HFFc6 (cell line): ENCODE data around the gene PUS1. TPM values are rescaled to one million over a fixed set of nuclear protein-coding genes. Genes with fewer than 3 reads are reported as not detected.
"Not testable (repeated sequence)": the region's sequence is repeated elsewhere in the genome, so short reads cannot be mapped to it uniquely, and the experiment has no call there.

Experiments
- DNase-seq: peaks from one replicate; pipeline ENCODE4 v3.0.0-alpha.2; 2018
- H3K27ac Mint-ChIP-seq: 2 replicates; pipeline ENCODE4 v1.8.0; 2020; ENCODE audit warnings: mild to moderate bottlenecking, mixed read lengths
- H3K27me3 Mint-ChIP-seq: 2 replicates; pipeline ENCODE4 v1.8.0; 2021; ENCODE audit warnings: mild to moderate bottlenecking, moderate library complexity, mixed read lengths; ENCODE audit not compliant: insufficient read depth
- H3K36me3 Mint-ChIP-seq: 2 replicates; pipeline ENCODE4 v1.8.0; 2021; ENCODE audit warnings: low read depth, mixed read lengths
- H3K4me1 Mint-ChIP-seq: 2 replicates; pipeline ENCODE4 v1.8.0; 2020; ENCODE audit warnings: low read depth, mixed read lengths
- H3K4me3 Mint-ChIP-seq: 2 replicates; pipeline ENCODE4 v1.8.0; 2020; ENCODE audit warnings: mild to moderate bottlenecking, moderate library complexity, mixed read lengths
- H3K9me3 Mint-ChIP-seq: 2 replicates; pipeline ENCODE4 v1.8.0; 2020; ENCODE audit warnings: mild to moderate bottlenecking, mixed read lengths
- total RNA-seq, 6 experiments: library from RNA; stranded (reverse); fragmentation: NEBNext Ultra II Directional; extraction: Animal tissue kit (Norgen Biotek cat#: 25700); gene quantifications; 2 replicates in 1 of 6; 3 replicates in 5 of 6; pipeline ENCODE4 v1.2.3, GENCODE V29; 2021
- TF ChIP-seq, protein P1 (sequence below): fragments of 200-600 bp; sonication (generic); IDR thresholded peaks from 2 replicates; pipeline ENCODE4 v1.5.0; 2021; ENCODE audit warnings: antibody characterized with exemption, mild to moderate bottlenecking

PUS1 gene
- total RNA-seq, 6 experiments from 2014 or later: 26.2 to 37.7 (median 29.8) TPM

DNA sequence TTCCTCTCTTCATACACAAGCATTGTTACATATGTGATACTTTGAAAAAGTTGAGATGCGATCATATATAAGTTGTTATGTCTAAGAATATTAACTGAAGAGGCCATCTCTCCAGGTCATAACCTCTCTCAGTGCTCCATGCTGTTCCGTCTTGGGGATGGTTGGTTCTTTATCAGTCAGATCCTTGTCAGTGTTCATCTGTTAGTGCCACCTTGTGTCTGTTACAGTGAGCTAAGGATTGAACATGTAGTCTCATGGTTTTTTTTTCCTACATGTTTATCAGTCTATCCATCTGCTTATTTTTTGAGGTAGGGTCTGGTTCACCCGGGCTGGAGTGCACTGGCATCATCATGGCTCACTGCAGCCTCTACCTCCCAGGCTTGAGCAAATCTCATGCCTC, 51.2 kb downstream of the PUS1 start:
- TF ChIP-seq, protein P1, sequence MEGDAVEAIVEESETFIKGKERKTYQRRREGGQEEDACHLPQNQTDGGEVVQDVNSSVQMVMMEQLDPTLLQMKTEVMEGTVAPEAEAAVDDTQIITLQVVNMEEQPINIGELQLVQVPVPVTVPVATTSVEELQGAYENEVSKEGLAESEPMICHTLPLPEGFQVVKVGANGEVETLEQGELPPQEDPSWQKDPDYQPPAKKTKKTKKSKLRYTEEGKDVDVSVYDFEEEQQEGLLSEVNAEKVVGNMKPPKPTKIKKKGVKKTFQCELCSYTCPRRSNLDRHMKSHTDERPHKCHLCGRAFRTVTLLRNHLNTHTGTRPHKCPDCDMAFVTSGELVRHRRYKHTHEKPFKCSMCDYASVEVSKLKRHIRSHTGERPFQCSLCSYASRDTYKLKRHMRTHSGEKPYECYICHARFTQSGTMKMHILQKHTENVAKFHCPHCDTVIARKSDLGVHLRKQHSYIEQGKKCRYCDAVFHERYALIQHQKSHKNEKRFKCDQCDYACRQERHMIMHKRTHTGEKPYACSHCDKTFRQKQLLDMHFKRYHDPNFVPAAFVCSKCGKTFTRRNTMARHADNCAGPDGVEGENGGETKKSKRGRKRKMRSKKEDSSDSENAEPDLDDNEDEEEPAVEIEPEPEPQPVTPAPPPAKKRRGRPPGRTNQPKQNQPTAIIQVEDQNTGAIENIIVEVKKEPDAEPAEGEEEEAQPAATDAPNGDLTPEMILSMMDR: peak; percentile 47; the same call in 1 of the 2 replicates
- H3K9me3 Mint-ChIP-seq: no peaks in the 10 kb centered on the region
- H3K27ac Mint-ChIP-seq: no peak overlapping the region
- DNase-seq: peak; percentile 11
- peaks cover 4% of the 10 kb centered on the region; the same call in 1 of the 2 replicates for H3K36me3 Mint-ChIP-seq
- H3K4me3 Mint-ChIP-seq: no peak overlapping the region
- peaks cover 2% of the 10 kb centered on the region; the same call in 1 of the 2 replicates for H3K27me3 Mint-ChIP-seq
- peaks cover 13% of the 10 kb centered on the region for H3K4me1 Mint-ChIP-seq

DNA sequence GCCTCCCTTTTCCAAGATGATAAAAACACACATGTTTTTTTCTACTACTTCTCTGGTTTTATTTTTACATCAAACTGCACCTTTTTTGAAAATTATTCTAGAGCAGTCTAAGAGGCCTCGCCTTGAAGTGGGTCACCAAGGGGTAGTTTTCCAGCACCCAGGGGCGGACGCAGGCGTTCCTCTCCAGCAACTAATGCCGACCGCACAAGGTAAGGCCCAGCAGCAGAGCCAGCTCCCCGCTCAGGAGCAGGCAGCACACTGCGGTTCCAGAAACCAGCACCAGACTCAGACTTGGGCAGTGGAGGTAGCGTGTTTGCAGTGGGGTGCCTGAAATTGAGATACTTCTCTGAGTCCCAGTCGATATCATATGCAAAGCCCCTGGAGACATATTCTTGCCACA, 52.3 kb downstream of the PUS1 start:
- TF ChIP-seq, protein P1: no peak
- Mint-ChIP-seq H3K27me3 (peaks cover 2% of the 10 kb centered on the region; the same call in 1 of the 2 replicates), H3K4me3 (no peak overlapping the region), H3K36me3 (peaks cover 5% of the 10 kb centered on the region), H3K9me3 (no peaks in the 10 kb centered on the region), H3K4me1 (peaks cover 13% of the 10 kb centered on the region), H3K27ac (no peak overlapping the region)
- no peak for DNase-seq

DNA sequence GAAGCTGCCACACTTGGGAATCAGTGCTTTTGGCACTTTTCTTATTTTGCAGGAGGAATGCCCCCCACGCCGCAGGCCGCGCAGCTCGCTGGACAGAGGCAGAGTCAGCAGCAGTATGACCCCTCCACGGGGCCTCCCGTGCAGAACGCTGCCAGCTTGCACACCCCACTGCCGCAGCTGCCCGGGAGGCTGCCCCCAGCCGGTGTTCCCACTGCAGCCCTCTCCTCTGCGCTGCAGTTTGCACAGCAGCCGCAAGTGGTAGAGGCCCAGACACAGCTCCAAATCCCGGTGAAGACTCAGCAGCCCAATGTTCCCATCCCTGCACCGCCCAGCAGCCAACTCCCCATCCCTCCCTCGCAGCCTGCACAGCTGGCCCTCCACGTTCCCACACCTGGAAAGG, 53.0 kb downstream of the PUS1 start:
- H3K4me3 Mint-ChIP-seq: no peak overlapping the region
- H3K9me3 Mint-ChIP-seq: no peaks in the 10 kb centered on the region
- H3K4me1 Mint-ChIP-seq: peaks cover 19% of the 10 kb centered on the region
- TF ChIP-seq, protein P1: no peak
- DNase-seq: no peak
- peaks cover 2% of the 10 kb centered on the region; the same call in 1 of the 2 replicates for H3K27me3 Mint-ChIP-seq
- peaks cover 11% of the 10 kb centered on the region for H3K36me3 Mint-ChIP-seq
- H3K27ac Mint-ChIP-seq: no peak overlapping the region

DNA sequence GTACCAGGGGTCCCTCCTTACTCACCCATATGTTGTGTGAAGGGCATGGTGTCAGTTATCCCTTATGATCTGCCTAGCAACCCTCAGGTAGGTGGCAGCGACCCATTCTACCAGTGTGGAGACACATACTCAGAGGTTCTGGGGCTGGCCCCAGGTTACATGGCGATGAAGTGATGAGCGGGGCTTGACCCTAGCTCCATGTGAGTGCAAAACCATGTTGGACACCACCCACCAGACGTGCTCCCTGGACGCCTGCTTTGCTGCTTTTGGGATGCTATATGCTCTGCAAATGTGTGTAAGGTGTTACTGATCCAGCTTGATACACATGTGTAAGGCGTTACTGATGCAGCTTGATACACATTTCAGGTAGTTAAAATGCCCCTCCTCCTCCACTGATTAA, 54.0 kb downstream of the PUS1 start:
- H3K4me3 Mint-ChIP-seq: no peak overlapping the region
- TF ChIP-seq, protein P1: no peak
- H3K27ac Mint-ChIP-seq: no peak overlapping the region
- DNase-seq: no peak
- H3K36me3 Mint-ChIP-seq: peaks cover 18% of the 10 kb centered on the region
- H3K4me1 Mint-ChIP-seq: peaks cover 21% of the 10 kb centered on the region
- peaks cover 4% of the 10 kb centered on the region for H3K27me3 Mint-ChIP-seq
- H3K9me3 Mint-ChIP-seq: no peaks in the 10 kb centered on the region

DNA sequence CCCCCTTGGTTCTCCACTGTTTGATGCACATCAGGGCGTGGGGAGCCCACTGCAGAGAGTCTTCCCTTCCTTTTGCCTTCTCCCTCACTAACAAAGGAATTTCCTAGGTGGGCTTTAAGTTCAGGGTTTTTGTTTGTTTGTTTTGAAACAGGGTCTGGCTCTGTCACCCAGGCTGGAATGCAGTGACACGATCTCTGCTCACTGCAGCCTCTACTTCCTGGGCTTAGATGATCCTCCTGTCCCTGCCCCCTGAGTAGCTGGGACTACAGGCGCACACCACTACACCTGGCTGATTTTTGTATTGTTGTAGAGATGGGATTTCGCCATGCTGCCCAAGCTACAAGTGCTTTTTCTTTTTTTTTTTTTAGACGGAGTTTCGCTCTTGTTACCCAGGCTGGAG, 54.5 kb downstream of the PUS1 start:
- Mint-ChIP-seq H3K27ac (no peak overlapping the region), H3K4me1 (peaks cover 21% of the 10 kb centered on the region), H3K9me3 (no peaks in the 10 kb centered on the region), H3K4me3 (no peak overlapping the region), H3K36me3 (peaks cover 18% of the 10 kb centered on the region), H3K27me3 (peaks cover 4% of the 10 kb centered on the region)
- TF ChIP-seq, protein P1: no peak
- no peak for DNase-seq

DNA sequence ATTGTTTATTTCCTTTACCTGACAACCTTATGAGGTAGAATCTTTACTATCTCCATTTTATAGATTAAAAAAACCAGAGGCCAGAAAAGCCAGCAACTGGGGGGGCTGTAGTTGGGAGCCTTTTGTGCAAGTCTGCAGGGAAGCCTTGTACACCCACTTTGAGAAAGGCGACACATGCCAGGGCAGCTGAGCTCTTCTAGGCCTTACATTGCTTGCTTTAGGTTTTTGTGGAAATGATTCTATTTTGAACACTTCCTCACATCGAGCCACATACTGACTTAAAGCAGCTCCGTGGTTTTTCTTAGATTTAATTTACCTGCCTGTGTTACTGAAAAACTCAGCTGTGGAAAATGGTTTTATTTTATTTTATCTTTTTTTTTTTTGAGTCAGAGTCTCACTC, 55.3 kb downstream of the PUS1 start:
- TF ChIP-seq, protein P1: no peak
- Mint-ChIP-seq H3K9me3 (no peaks in the 10 kb centered on the region), H3K27me3 (peaks cover 4% of the 10 kb centered on the region), H3K4me3 (no peak overlapping the region), H3K27ac (no peak overlapping the region), H3K36me3 (peaks cover 18% of the 10 kb centered on the region), H3K4me1 (peaks cover 19% of the 10 kb centered on the region)
- no peak for DNase-seq

DNA sequence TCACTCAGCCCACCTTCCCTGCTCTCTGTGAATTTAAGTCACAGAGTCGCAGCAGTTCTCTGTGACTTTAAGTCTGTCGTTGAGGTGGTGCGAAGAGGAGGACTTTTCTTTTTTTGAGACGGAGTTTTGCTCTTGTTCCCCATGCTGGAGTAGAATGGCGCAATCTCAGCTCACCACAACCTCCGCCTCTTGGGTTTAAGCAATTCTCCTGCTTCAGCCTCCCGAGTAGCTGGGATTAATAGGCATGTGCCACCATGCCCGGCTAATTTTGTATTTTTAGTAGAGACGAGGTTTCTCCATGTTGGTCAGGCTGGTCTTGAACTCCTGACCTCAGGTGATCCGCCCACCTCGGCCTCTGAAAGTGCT, 56.4 kb downstream of the PUS1 start:
- not testable (repeated sequence) for H3K9me3 Mint-ChIP-seq, H3K4me3 Mint-ChIP-seq, DNase-seq, H3K4me1 Mint-ChIP-seq, H3K27me3 Mint-ChIP-seq, H3K27ac Mint-ChIP-seq
- peaks cover 28% of the 10 kb centered on the region for H3K36me3 Mint-ChIP-seq
